HCT116 (cell line): ENCODE measurements around the gene PIK3R1.

ENCODE experiments used
- ATF3 ChIP-seq: IDR thresholded peaks from 2 replicates; pipeline ENCODE4 v1.6.1; 2012
- CEBPB ChIP-seq: IDR thresholded peaks from 2 replicates; pipeline ENCODE4 v1.6.1; 2012; ENCODE audit warnings: low read depth
- CTCF ChIP-seq, 3 experiments: fragments of 200-600 bp in 1 of 3; sonication (generic) in 1 of 3; IDR thresholded peaks in 2 of 3; conservative IDR thresholded peaks in 1 of 3; 2 replicates each; pipeline ENCODE4 v1.5.1; 2012 to 2017; ENCODE audit warnings: low read depth in 2 of 3, low read length in 2 of 3, antibody characterized with exemption in 1 of 3, borderline replicate concordance in 1 of 3, control low read depth in 1 of 3, mild to moderate bottlenecking in 1 of 3, mixed read lengths in 1 of 3, mixed run types in 1 of 3, moderate library complexity in 1 of 3; ENCODE audit not compliant: insufficient read depth in 1 of 3
- ELF1 ChIP-seq: IDR thresholded peaks from 2 replicates; pipeline ENCODE4 v1.6.1; 2012; ENCODE audit warnings: low read depth, borderline replicate concordance
- EZH2 ChIP-seq: fragments of 200-600 bp; sonication (generic); IDR thresholded peaks from 2 replicates; pipeline ENCODE4 v1.6.1; 2017; ENCODE audit warnings: antibody characterized with exemption, mixed run types
- EZH2phosphoT487 ChIP-seq: fragments of 200-600 bp; IDR thresholded peaks from 2 replicates; pipeline ENCODE4 v1.6.1; 2018; ENCODE audit warnings: antibody characterized with exemption, borderline replicate concordance
- POLR2A ChIP-seq: IDR thresholded peaks from 2 replicates; pipeline ENCODE4 v1.7.0; 2011; ENCODE audit warnings: borderline replicate concordance; ENCODE audit not compliant: insufficient read depth, insufficient read length; ENCODE audit errors: extremely low read depth
- REST ChIP-seq: IDR thresholded peaks from 2 replicates; pipeline ENCODE4 v1.6.1; 2012; ENCODE audit warnings: low read depth
- SIN3A ChIP-seq: IDR thresholded peaks from 2 replicates; pipeline ENCODE4 v1.6.1; 2012; ENCODE audit warnings: low read depth
- SRF ChIP-seq: IDR thresholded peaks from 2 replicates; pipeline ENCODE4 v1.6.1; 2012; ENCODE audit warnings: low read depth
- ZFX ChIP-seq: fragments of 450-650 bp; IDR thresholded peaks from 2 replicates; pipeline ENCODE4 v1.6.1; 2017
- ZNF274 ChIP-seq: fragments of 200-500 bp; sonication (Bioruptor generic); IDR thresholded peaks from 2 replicates; pipeline ENCODE4 v1.6.1; 2014; ENCODE audit warnings: mild to moderate bottlenecking, low read depth, low read length, inconsistent platforms

GRCh38 chr5:68258531-68258930 is 43.0 kb downstream of the PIK3R1 start:
- no peak for TF ChIP-seq CTCF (IDR thresholded peaks at IDR 0.05 in 2 of 3, conservative IDR thresholded peaks at IDR 0.05 in 1 of 3; ENCODE audit: borderline replicate concordance in 1 of 3, insufficient read depth in 1 of 3, low read depth in 2 of 3, low read length in 2 of 3)
- no peak for TF ChIP-seq SIN3A
- no peak for TF ChIP-seq REST
- TF ChIP-seq SRF, result no peak
- TF ChIP-seq EZH2, result no peak
- TF ChIP-seq POLR2A, result no peak
- TF ChIP-seq ZNF274, result no peak
- TF ChIP-seq ZFX, result no peak
- TF ChIP-seq ELF1, result no peak
- no peak for TF ChIP-seq EZH2phosphoT487
- TF ChIP-seq ATF3, result no peak
- no peak for TF ChIP-seq CEBPB
